ENCODE data around the gene SLC6A17. TPM values are rescaled to one million over a fixed set of nuclear protein-coding genes. Genes with fewer than 3 reads are reported as not detected.

The SLC6A17 gene
- total and polyA plus RNA-seq, 12 donors = 0.04 to 6.9 (median 1.4) TPM; not detected in 1

DNA sequence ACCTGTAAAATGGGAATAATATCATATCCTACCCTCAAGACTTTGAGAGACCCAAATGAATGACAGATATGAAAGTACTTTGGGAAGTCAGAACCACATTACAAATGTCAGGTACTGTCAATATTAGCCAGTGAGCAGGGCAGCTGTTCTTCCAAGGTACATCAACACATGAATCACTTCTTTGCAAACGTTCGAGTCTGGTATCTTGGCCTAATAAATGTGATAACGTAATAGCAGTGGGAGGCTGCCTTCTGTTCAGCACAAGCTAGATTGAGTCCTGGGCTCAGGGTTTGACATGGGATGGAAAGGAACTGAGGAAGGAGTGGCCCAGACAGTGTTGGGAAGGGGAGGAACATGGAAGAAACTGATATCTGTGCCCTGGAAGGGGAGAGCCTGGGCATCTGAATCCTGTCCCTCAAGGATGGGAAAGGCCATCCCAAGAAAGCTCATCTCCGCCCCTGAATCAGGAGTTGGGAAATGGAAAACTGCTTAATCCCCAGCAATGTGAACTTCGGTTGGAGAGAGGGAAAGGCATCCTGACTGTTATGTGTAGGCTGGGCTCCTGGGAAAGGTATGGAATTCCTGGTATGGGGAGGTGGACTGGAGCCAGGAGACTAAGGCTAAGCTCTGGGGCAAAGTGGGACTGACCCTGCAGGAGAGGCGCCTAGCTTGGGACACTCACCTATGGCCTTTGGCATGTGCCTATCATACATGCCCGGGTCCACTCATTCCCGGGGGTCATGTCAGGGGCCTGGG, 74.1 kb downstream of the SLC6A17 start:
- intact Hi-C loops (cut with DNase I) = no loop called here
- 79 to 85% (median 82%) methylated on average over 5 to 8 of the region's 8 CpGs for WGBS, 4 donors
- H3K36me3 ChIP-seq (replicated peaks in 1 of 2) = peaks cover 0 to 10% of the 10 kb centered on the region in 2 donors

GRCh38 chr1:110225212-110225611, 74.9 kb downstream of the SLC6A17 start:
- no peak overlapping the region for H3K27ac ChIP-seq
- no peak overlapping the region for H3K4me3 ChIP-seq
- H3K9me3 ChIP-seq (replicated peaks in 1 of 3) = no peaks in the 10 kb centered on the region
- peaks cover 0 to 10% of the 10 kb centered on the region in 2 donors for H3K36me3 ChIP-seq (replicated peaks in 1 of 2)
- no peak for DNase-seq
- no peaks in the 10 kb centered on the region for H3K4me1 ChIP-seq (replicated peaks in 1 of 2)
- H3K27me3 ChIP-seq = no peaks in the 10 kb centered on the region
- WGBS, 4 donors = 74 to 81% (median 77%) methylated on average over 6 to 7 of the region's 7 CpGs
- intact Hi-C loops (cut with DNase I) = no loop called here
- TF ChIP-seq CTCF (IDR thresholded peaks at IDR 0.05) = no peak
- no peak for TF ChIP-seq POLR2A (IDR thresholded peaks at IDR 0.05)

More for the DNA sequence above, 74.1 kb downstream of the SLC6A17 start:
- no peaks in the 10 kb centered on the region for H3K4me1 ChIP-seq (replicated peaks in 1 of 2)
- no peaks in the 10 kb centered on the region for H3K9me3 ChIP-seq (replicated peaks in 1 of 3)
- H3K27ac ChIP-seq = no peak overlapping the region
- no peak overlapping the region for H3K4me3 ChIP-seq
- TF ChIP-seq POLR2A (IDR thresholded peaks at IDR 0.05) = no peak
- no peak for TF ChIP-seq CTCF (IDR thresholded peaks at IDR 0.05)
- DNase-seq = no peak
- H3K27me3 ChIP-seq = no peaks in the 10 kb centered on the region

- H3K4me3 ChIP-seq = no peak overlapping the region
- no peaks in the 10 kb centered on the region for H3K27me3 ChIP-seq
- peaks cover 0 to 10% of the 10 kb centered on the region in 2 donors for H3K36me3 ChIP-seq (replicated peaks in 1 of 2)
- H3K4me1 ChIP-seq (replicated peaks in 1 of 2) = no peaks in the 10 kb centered on the region
- intact Hi-C loops (cut with DNase I) = no loop called here
- H3K27ac ChIP-seq = no peak overlapping the region
- 87 to 96% (median 96%) methylated on average over 3 to 18 of the region's 18 CpGs for WGBS, 4 donors
- TF ChIP-seq CTCF (IDR thresholded peaks at IDR 0.05) (no peak), POLR2A (IDR thresholded peaks at IDR 0.05) (no peak)
- no peaks in the 10 kb centered on the region for H3K9me3 ChIP-seq (replicated peaks in 1 of 3)
- no peak for DNase-seq
Measured at GRCh38 chr1:110225756-110226404, 75.6 kb downstream of the SLC6A17 start.

DNA sequence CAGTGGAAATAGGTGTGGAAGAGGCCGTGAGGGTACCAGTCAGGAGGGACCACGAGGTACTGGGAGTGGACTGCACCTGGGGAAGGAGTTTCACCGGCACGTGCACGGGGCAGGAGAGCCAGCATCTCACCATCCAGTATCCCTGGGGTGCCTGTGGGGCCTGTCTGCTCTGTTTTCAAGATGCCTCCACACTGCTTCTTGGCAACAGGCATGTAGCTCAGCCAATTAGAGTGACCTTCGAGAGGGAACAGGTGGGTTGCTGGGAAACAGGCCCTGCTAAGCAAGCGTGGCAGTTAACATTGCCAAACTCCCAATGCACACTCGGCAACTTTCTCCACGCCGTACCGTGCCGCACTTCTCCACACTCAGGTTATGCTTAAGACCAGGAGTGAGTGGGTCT, 77.5 kb downstream of the SLC6A17 start:
- intact Hi-C loops (cut with DNase I) = no loop called here
- peaks cover 0 to 10% of the 10 kb centered on the region in 2 donors for H3K36me3 ChIP-seq (replicated peaks in 1 of 2)
- whole genome bisulfite sequencing, 4 donors = 93 to 96% (median 94%) methylated on average over 12 of the region's 12 CpGs

More for the DNA sequence above, 77.5 kb downstream of the SLC6A17 start:
- Histone ChIP-seq H3K27ac (no peak overlapping the region), H3K4me3 (no peak overlapping the region), H3K9me3 (replicated peaks in 1 of 3) (no peaks in the 10 kb centered on the region), H3K27me3 (no peaks in the 10 kb centered on the region), H3K4me1 (replicated peaks in 1 of 2) (no peaks in the 10 kb centered on the region)
- DNase-seq = no peak
- TF ChIP-seq POLR2A (IDR thresholded peaks at IDR 0.05) = no peak
- TF ChIP-seq CTCF (IDR thresholded peaks at IDR 0.05) = no peak

Measured in adrenal gland (tissue), 12 donors.